NCI-H526 (cell line): ENCODE measurements around the gene BCL2L13.

Experiments
- DNase-seq, 2 experiments: peaks; one replicate each; lab custom pipeline; 2025; lab: John Stamatoyannopoulos, UW

Gene BCL2L13

DNA sequence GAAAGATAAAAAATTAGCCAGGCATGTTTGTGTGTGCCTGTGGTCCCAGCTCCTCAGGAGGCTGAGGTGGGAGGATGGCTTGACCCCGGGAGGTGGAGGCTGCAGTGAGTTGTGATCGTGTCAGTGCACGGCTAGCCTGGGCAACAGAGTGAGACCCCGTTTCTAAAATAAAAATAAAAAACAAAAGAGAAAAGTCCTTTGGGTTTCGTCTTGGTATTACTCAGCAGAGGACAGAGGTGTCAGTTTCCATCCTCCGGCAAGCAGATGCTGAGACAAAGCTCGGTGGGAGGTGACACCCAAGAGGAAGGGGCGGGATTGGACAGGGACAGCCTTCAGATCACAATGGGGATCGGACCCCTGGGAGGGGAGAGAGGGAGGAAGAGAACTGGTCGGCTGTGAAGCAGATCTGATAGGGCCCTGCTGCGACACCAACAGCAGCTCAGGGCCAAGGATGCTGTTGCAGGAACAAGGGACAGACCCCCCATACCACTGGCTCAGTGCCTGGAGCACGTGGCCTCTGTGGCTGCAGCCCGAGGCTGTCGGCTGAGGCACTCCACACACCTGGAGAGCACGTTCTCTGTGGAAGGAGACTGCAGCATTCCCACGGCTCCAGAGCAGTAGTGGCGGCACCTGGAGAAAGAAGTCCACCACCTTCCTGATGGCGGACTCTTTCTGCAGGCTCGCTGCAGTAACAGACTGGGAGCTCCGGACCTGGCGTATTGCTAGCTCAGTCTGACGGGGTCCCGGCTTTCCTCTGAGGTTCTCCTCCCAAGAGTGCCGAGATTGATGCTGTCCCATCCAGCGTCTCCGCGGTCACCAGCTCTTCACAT is 140.9 kb downstream of the BCL2L13 start:
- no peak for DNase-seq

DNA sequence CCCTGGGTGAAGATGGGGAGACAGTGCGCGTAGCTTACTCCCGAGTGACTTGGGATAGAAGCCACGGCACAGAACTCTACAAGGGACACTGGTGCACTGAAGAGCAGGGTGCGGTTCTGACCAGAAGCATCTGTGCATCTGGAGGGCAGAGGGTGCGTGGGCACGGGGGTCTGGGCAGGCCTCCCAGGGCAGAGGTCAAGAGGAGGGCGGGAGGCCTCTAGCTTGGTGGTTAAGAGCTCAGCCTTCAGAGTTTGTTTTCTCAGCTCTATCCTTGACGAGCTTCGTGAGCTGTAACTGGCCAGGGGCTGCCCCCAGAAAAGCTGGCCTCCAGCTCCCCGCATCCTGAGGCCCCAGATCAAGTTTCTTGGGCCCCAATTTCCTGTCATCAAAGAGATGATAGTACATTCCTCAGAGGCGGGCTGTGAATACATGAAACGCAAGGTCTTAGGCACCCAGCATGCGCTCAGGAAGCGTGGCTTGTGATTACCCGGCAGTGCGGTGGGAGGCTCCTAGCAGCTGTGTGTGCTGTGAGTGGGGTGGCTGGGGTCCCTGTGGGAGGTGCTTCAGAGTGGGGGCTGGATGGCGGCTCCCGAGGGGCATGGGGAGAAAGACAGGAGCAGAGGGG is 141.7 kb downstream of the BCL2L13 start:
- DNase-seq = no peak
